ENCODE data around the gene HLF.

DNA sequence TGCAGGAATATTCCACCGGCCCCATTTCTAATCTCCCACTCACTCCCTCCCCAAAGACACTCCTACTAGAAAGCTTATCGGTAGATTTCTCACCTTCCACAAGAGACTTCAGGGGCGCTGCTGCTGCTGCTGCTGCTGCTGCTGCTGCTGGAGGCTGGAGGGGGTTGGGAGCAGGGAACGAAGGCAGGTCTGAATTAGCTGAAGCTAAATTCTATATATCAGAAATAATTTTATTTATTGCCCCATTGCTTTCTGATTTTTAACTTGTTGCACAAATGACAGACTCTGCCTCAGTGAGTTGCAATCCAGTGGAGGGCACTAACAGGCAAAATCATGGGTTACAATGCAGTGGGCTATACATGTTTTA is 25.8 kb upstream of the HLF start:
- TF ChIP-seq, protein P1, sequence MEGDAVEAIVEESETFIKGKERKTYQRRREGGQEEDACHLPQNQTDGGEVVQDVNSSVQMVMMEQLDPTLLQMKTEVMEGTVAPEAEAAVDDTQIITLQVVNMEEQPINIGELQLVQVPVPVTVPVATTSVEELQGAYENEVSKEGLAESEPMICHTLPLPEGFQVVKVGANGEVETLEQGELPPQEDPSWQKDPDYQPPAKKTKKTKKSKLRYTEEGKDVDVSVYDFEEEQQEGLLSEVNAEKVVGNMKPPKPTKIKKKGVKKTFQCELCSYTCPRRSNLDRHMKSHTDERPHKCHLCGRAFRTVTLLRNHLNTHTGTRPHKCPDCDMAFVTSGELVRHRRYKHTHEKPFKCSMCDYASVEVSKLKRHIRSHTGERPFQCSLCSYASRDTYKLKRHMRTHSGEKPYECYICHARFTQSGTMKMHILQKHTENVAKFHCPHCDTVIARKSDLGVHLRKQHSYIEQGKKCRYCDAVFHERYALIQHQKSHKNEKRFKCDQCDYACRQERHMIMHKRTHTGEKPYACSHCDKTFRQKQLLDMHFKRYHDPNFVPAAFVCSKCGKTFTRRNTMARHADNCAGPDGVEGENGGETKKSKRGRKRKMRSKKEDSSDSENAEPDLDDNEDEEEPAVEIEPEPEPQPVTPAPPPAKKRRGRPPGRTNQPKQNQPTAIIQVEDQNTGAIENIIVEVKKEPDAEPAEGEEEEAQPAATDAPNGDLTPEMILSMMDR (IDR thresholded peaks at IDR 0.05; ENCODE audit: insufficient read depth, low read length) = no peak
- no peak for TF ChIP-seq GABPA (IDR thresholded peaks at IDR 0.05; ENCODE audit: low read depth)
- TF ChIP-seq POLR2AphosphoS5 (IDR thresholded peaks at IDR 0.05; ENCODE audit: low read depth) = no peak
- TF ChIP-seq, protein P2, sequence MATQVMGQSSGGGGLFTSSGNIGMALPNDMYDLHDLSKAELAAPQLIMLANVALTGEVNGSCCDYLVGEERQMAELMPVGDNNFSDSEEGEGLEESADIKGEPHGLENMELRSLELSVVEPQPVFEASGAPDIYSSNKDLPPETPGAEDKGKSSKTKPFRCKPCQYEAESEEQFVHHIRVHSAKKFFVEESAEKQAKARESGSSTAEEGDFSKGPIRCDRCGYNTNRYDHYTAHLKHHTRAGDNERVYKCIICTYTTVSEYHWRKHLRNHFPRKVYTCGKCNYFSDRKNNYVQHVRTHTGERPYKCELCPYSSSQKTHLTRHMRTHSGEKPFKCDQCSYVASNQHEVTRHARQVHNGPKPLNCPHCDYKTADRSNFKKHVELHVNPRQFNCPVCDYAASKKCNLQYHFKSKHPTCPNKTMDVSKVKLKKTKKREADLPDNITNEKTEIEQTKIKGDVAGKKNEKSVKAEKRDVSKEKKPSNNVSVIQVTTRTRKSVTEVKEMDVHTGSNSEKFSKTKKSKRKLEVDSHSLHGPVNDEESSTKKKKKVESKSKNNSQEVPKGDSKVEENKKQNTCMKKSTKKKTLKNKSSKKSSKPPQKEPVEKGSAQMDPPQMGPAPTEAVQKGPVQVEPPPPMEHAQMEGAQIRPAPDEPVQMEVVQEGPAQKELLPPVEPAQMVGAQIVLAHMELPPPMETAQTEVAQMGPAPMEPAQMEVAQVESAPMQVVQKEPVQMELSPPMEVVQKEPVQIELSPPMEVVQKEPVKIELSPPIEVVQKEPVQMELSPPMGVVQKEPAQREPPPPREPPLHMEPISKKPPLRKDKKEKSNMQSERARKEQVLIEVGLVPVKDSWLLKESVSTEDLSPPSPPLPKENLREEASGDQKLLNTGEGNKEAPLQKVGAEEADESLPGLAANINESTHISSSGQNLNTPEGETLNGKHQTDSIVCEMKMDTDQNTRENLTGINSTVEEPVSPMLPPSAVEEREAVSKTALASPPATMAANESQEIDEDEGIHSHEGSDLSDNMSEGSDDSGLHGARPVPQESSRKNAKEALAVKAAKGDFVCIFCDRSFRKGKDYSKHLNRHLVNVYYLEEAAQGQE (IDR thresholded peaks at IDR 0.05; ENCODE audit: insufficient replicate concordance, low read depth) = no peak
- TF ChIP-seq SPI1 (IDR thresholded peaks at IDR 0.05; ENCODE audit: borderline replicate concordance, low read depth) = no peak
